HL-60/S4 treated with retinoic acid at 250 ng/mL for 4 days and 3 days (cell line): Measurements from ENCODE around the gene BBS9.

Source experiments
- in situ Hi-C: fragments of 300-500 bp; cut with MboI; formaldehyde crosslinking; loops from 2 replicates; pipeline ENCODE4 v1.7.0; 2022; ENCODE audit warnings: low sequenced_read_pairs

The BBS9 gene

GRCh38 chr7:33422825-33423645 lies 293.7 kb downstream of the BBS9 start:
- in situ Hi-C loops = no loop called here

DNA sequence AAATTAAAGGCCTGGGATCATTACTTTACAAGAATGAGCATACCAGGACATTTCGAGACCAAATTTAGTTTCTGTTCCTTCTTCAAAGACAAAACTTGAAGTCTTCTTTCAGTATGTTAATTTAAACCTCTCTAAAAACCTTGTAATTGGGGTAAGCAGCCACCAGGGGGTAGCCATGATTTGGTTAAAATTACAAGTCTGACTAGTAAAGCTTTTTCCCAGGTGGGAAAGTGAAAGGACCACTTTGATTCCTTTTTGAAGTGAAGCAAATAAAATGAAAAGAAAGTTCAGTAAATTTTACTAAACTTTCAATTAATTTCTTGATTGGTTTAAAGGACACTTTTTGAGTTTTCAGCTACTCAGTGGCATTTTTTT lies 294.3 kb downstream of the BBS9 start:
- in situ Hi-C loops = no loop called here

DNA sequence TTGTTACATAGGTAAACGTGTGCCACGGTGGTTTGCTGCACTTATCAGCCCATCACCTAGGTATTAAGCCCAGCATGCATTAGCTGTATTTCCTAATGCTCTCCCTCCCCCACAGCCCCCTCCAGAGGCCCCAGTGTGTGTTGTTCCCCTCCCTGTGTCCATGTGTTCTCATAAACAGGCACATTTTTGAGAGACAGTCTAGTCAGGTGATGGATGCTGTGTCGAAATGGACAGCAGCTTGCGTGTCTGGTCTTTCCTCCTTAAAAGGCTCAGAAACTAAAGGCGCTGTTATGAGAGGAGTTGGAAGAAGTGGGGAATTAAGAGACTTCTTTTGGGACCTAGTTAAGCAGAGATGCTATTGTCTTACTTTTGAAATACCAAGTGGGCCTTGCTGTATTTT lies 296.0 kb downstream of the BBS9 start:
- in situ Hi-C loops = no loop called here

DNA sequence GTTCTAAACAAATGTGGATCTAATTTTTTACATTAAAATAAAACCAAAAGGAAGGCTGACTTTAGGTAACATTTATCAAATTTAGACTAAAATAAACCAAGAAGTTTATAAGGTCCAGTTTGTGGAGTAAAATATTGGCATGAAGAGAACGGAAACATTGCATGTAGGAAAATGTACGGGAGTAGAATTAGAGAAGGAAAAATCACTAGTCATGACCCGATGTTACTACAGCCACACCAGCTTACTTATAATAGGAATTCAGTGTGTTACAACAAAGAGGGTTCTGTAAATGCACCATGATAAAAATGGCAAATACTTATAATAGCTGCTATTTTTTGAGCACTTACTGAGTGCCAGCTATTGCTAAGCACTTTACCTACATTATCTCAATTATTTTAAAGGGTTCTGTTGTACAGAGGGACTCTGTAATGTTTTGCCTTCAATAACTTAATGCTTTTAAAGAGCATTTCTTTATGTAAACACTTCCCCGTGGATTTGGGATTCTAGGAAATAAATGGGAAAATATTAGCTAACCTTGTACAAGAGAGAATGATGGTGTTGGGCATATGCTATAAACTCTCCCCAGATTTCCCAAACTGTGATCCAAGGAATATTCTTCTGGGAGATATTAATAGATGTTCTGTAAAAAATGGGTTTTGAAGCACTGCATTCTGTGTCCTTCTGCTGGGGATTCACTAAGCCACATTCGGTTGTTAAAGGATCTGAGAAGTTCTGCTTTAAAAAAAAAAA lies 296.7 kb downstream of the BBS9 start:
- in situ Hi-C loops = no loop called here

DNA sequence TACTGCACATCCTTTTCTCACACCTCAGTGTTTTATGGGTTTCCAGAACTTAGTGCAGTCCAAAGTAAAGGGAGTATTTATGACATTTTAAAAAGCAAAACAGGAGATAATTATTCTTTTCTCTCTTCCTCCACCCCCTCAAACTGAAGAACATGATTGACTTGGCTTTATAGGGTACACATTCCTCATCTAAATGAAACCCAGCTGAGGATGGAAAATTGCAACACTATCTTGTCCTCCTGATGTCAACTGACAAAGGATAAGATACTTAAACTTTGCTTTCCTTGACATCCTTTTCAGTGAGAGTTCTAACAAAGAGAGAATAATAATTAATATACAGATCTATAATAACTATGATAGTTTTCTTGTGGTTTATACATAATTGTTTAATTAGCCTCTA lies 299.1 kb downstream of the BBS9 start:
- in situ Hi-C loops = no loop called here

GRCh38 chr7:33431543-33431942 lies 302.2 kb downstream of the BBS9 start:
- in situ Hi-C loops = no loop called here

- in situ Hi-C loops = no loop called here
These were observed 303.5 kb downstream of the BBS9 start for GRCh38 chr7:33432821-33433220.

- in situ Hi-C loops = no loop called here
These were observed 304.0 kb downstream of the BBS9 start for GRCh38 chr7:33433357-33433756.

DNA sequence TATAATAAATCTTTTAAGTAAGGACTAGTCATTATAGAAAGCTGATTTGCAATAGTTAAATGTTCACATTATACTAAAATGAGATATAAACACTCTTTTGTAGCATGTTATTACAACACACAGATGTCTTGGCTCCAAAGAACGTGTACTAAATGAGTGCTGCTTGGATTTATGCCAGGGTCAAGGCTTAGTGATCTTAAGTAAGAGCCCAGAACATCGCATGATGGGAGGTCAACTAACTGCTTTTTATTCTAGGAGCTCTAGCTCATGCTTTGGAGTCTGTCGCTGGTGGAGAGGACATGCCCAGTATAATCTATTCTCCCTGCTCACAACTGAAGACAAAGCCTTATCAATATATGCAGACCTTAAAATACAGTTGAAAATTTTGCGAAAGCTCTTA lies 315.1 kb downstream of the BBS9 start:
- in situ Hi-C loops = no loop called here

- in situ Hi-C loops = no loop called here
These were observed 317.2 kb downstream of the BBS9 start for GRCh38 chr7:33446551-33446950.

DNA sequence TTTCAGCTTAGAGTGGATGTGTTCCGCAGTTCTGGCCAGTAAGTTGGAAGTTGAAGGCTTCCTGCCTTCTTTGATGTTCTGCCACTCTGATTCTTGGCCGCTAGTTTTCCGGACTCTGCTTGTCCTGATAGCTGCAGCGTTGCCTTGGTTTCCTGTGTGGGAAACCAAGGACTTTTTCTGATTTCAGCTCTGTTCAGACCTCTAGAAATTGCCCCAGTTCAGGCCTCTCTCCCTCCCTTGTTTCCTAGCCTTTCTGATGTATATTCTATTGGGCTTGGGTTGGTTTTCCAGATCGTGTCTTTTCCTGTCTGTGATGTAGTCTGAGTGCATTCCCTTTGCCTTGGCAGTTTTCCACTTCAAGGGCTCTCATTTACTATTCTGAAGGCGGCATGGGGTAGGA lies 318.7 kb downstream of the BBS9 start:
- in situ Hi-C loops = no loop called here

- in situ Hi-C loops = no loop called here
These were observed 320.5 kb downstream of the BBS9 start for GRCh38 chr7:33449847-33450246.

GRCh38 chr7:33452805-33453502 lies 323.6 kb downstream of the BBS9 start:
- in situ Hi-C loops = no loop called here

GRCh38 chr7:33457039-33457438 lies 327.7 kb downstream of the BBS9 start:
- in situ Hi-C loops = no loop called here

DNA sequence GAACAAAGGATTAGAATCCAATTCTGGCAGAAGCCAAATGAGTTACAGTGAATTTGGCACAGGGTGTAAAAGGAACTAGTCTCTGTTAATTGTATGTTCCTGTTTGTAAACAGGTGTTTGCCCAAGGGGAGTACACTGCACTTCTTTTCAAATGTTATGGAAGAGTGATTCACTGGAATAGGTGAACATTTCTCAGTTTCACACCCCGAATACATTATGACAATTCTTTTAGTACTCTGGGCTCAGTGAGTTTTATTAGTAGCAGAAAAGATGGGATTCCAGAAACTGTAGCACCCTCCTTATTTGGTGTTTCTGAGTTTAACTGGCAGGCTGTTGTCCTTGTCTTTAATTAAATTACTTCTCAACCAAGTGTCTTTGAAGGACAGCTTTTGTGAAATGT lies 329.2 kb downstream of the BBS9 start:
- in situ Hi-C loops = no loop called here

GRCh38 chr7:33459340-33459751 lies 330.0 kb downstream of the BBS9 start:
- in situ Hi-C loops = no loop called here

GRCh38 chr7:33463131-33463530 lies 333.8 kb downstream of the BBS9 start:
- in situ Hi-C loops = no loop called here

DNA sequence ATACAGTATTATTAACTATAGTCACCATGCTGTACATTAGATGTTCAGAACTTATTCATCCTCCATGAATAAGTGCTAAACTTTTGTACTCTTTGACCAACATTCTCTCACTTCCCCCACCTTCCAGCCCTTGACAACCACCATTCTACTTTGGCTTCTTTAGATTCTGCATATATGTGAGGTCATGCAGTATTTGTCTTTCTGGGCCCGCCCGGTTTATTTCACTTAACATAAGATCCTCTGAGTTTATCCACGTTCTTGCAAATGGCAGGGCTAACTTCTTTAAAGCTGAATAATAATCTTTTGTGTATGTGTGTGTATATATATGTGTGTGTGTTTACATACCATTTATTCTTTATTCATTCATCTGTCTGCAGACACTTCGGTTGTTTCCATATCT lies 336.8 kb downstream of the BBS9 start:
- in situ Hi-C loops = no loop called here

DNA sequence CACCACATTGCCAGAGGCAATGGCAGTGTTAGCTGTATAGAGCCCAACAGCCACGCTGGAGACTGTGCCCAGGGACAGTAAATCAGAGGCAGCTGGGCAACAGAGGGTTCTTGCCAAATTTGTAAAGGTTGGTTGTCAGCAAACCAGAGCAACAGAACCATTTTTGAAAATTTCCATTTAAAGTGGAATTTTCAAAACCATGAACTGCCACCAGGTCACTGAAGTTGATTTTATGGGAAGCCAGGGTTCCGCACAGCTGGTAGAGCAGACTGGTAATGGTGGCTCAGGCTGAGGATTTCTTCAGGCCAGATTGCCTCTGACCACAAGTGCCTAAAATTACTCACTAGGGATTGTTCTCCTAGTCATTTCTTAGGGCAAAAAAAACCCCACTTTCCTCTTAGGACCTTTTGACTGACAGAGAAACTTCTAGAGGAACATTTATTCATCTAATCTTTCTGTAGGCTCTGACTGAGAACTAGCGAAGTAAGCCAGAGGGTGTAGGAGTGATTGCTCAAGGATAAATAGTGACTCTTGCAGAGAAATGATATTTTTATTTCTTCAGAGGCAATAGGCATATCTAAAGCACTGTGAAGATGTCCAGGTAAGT lies 342.4 kb downstream of the BBS9 start:
- in situ Hi-C loops = no loop called here

GRCh38 chr7:33472348-33473025 lies 343.1 kb downstream of the BBS9 start:
- in situ Hi-C loops = no loop called here
